Adrenal gland (tissue), 5 donors: ENCODE measurements around the gene PEA15.
A peak's percentile ranks its signal among the peaks of the same experiment; 100 is the strongest.

ENCODE experiments used
- CTCF ChIP-seq, 6 experiments: fragments of 450-650 bp in 4 of 6; fragments of 200-600 bp in 2 of 6; sonication (generic) in 1 of 6; IDR thresholded peaks; 1 replicate in 5 of 6; 2 replicates in 1 of 6; pipeline versions ENCODE4 v1.5.1 to v1.8.0; 2016 to 2021; ENCODE audit warnings: antibody characterized with exemption in 6 of 6, mild to moderate bottlenecking in 2 of 6, moderate library complexity in 1 of 6
- POLR2A ChIP-seq, 2 donors: fragments of 450-650 bp; IDR thresholded peaks; one replicate each; pipeline ENCODE4 v1.6.1; 2017; ENCODE audit warnings: antibody characterized with exemption in 2 of 2, mild to moderate bottlenecking in 2 of 2, moderate library complexity in 1 of 2
- donor health status: DM: no; HTN: no; CAD: no.

- TF ChIP-seq POLR2A (IDR thresholded peaks at IDR 0.05) (no peak), CTCF (IDR thresholded peaks at IDR 0.05) (peak in 2 of 6 experiments; percentile 27 to 36)
Observed at GRCh38 chr1:160163615-160164014, 41.6 kb upstream of the PEA15 start.
